ENCODE results near the gene SLC39A11. TPM values are rescaled to one million over a fixed set of nuclear protein-coding genes. Genes with fewer than 3 reads are reported as not detected.

SLC39A11 gene
- total and polyA plus RNA-seq, 4 donors, result 18.9 to 44.9 (median 28.2) TPM

DNA sequence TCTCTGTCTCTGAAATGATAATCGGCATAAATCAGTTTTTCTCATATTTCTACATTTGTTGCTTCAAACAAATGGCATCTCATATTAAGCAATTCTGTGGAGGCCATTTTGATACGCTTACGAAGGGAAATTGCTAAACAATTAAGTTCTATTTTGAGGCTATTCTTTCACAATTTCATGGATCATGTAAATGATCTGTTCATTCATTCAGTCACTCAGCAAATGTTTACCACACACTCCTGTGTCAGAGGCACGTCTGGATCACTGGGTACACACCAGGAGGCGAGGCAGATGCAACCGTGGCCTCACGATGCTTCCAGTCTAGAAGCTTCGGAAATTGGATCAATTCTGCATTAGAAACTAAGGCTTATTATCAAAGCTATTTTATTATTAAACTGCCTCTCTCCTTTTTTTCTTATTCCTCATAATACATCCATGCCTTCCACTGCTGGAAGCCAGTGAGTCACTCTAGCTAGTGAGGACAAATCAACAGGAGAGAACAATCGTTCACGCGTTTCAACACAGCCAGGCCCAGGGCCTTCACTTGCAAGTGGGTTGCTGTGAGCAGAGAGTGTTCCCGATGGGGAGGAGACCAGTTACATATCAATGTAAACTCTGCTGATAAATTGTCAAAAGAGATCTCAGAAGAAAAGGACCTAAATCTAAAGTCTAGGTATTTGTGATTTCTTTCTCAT is 11.3 kb upstream of the SLC39A11 start (continued):
- TF ChIP-seq, protein P1, sequence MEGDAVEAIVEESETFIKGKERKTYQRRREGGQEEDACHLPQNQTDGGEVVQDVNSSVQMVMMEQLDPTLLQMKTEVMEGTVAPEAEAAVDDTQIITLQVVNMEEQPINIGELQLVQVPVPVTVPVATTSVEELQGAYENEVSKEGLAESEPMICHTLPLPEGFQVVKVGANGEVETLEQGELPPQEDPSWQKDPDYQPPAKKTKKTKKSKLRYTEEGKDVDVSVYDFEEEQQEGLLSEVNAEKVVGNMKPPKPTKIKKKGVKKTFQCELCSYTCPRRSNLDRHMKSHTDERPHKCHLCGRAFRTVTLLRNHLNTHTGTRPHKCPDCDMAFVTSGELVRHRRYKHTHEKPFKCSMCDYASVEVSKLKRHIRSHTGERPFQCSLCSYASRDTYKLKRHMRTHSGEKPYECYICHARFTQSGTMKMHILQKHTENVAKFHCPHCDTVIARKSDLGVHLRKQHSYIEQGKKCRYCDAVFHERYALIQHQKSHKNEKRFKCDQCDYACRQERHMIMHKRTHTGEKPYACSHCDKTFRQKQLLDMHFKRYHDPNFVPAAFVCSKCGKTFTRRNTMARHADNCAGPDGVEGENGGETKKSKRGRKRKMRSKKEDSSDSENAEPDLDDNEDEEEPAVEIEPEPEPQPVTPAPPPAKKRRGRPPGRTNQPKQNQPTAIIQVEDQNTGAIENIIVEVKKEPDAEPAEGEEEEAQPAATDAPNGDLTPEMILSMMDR (IDR thresholded peaks at IDR 0.05; ENCODE audit: low read depth, low read length, missing input control), result no peak

GRCh38 chr17:73101031-73101430 is 8.5 kb upstream of the SLC39A11 start:
- Histone ChIP-seq H3K4me1 (ENCODE audit: control insufficient read depth in 4 of 4, insufficient read depth in 4 of 4, low read length in 3 of 4) (no peaks in the 10 kb centered on the region), H3K36me3 (ENCODE audit: control insufficient read depth in 4 of 4, insufficient read depth in 3 of 4, low read depth in 1 of 4, low read length in 3 of 4) (no peaks in the 10 kb centered on the region), H3K27ac (ENCODE audit: low read depth in 1 of 2, low read length in 2 of 2) (no peak overlapping the region), H3K27me3 (ENCODE audit: control insufficient read depth in 4 of 4, insufficient read depth in 4 of 4, low read length in 3 of 4) (no peaks in the 10 kb centered on the region), H3K4me3 (ENCODE audit: low read depth in 1 of 3, low read length in 3 of 3) (no peak overlapping the region), H3K9me3 (ENCODE audit: control insufficient read depth in 4 of 4, low read length in 3 of 4) (no peaks in the 10 kb centered on the region), H3K9ac (ENCODE audit: low read depth in 1 of 2, low read length in 2 of 2) (no peak overlapping the region)
- WGBS, result 86% methylated on average over 6 of the region's 6 CpGs
- TF ChIP-seq FOXA2 (IDR thresholded peaks at IDR 0.05) (no peak), FOXA1 (IDR thresholded peaks at IDR 0.05) (no peak), ZBTB33 (IDR thresholded peaks at IDR 0.05) (no peak), TAF1 (conservative IDR thresholded peaks at IDR 0.05) (no peak), RXRA (IDR thresholded peaks at IDR 0.05) (no peak), NR2F2 (IDR thresholded peaks at IDR 0.05) (no peak), JUND (IDR thresholded peaks at IDR 0.05) (no peak), SP1 (IDR thresholded peaks at IDR 0.05) (no peak), GABPA (IDR thresholded peaks at IDR 0.05 in 1 of 2, conservative IDR thresholded peaks at IDR 0.05 in 1 of 2) (no peak), ATF3 (IDR thresholded peaks at IDR 0.05) (no peak), RAD21 (IDR thresholded peaks at IDR 0.05) (no peak), HNF4A (conservative IDR thresholded peaks at IDR 0.05) (no peak), HNF4G (IDR thresholded peaks at IDR 0.05) (no peak), YY1 (IDR thresholded peaks at IDR 0.05) (no peak), REST (IDR thresholded peaks at IDR 0.05) (no peak)
- TF ChIP-seq, protein P2, sequence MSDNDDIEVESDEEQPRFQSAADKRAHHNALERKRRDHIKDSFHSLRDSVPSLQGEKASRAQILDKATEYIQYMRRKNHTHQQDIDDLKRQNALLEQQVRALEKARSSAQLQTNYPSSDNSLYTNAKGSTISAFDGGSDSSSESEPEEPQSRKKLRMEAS (IDR thresholded peaks at IDR 0.05), result no peak
- DNase-seq (ENCODE audit: low spot score), result no peak
